B cell (primary cell): Measurements from ENCODE around the gene LENG9. TPM values are rescaled to one million over a fixed set of nuclear protein-coding genes. Genes with fewer than 3 reads are reported as not detected.

Experiments
- ATAC-seq: fragments of 200-7000 bp; cut with Tn5 transposase; one replicate; pipeline ENCODE4 v1.10.0; 2021; ENCODE audit warnings: low read depth, mild to moderate bottlenecking, moderate number of reproducible peaks, moderate library complexity
- CTCF ChIA-PET: fragments of 350-600 bp; sonication (Branson Sonifier 250); formaldehyde crosslinking; loops from one replicate; lab custom pipeline; 2021; ENCODE audit warnings: antibody characterized with exemption, inconsistent platforms; lab: Charles Lee
- POLR2A ChIA-PET: fragments of 350-600 bp; sonication (Branson Sonifier 250); formaldehyde crosslinking; loops from one replicate; lab custom pipeline; 2021; ENCODE audit warnings: antibody characterized with exemption; lab: Charles Lee
- DNase-seq: peaks from one replicate; pipeline ENCODE4 v3.0.0; 2013
- H2AFZ ChIP-seq: 2 replicates; pipeline ENCODE4 v1.6.1; 2012; ENCODE audit warnings: mild to moderate bottlenecking, low read depth, low read length; ENCODE audit not compliant: insufficient read depth, poor library complexity, severe bottlenecking
- H3K27ac ChIP-seq, 2 donors: 1 replicate in 1 of 2; 2 replicates in 1 of 2; pipeline ENCODE4 v1.5.1; 2012 to 2013; ENCODE audit warnings: low read length in 2 of 2, mild to moderate bottlenecking in 2 of 2, moderate library complexity in 1 of 2
- H3K27me3 ChIP-seq, 4 experiments: fragments of 200-600 bp in 1 of 4; sonication (generic) in 1 of 4; replicated peaks in 1 of 4; 1 replicate in 2 of 4; 2 replicates in 2 of 4; pipeline versions ENCODE4 v1.6.1 to v1.7.0; 2013 to 2016; ENCODE audit warnings: low read length in 3 of 4, mild to moderate bottlenecking in 2 of 4, mixed read lengths in 1 of 4, moderate library complexity in 1 of 4; ENCODE audit not compliant: insufficient read depth in 4 of 4, control insufficient read depth in 3 of 4; ENCODE audit errors: control extremely low read depth in 1 of 4
- H3K36me3 ChIP-seq, 2 experiments: replicated peaks in 1 of 2; 1 replicate in 1 of 2; 2 replicates in 1 of 2; pipeline versions ENCODE4 v1.6.1 to v1.7.1; 2013; ENCODE audit warnings: low read length in 1 of 2; ENCODE audit not compliant: insufficient read depth in 2 of 2, control insufficient read depth in 1 of 2; ENCODE audit errors: control extremely low read depth in 1 of 2, extremely low read depth in 1 of 2
- H3K4me1 ChIP-seq, 2 donors: fragments of 200-600 bp in 1 of 2; sonication (generic) in 1 of 2; 1 replicate in 1 of 2; 2 replicates in 1 of 2; pipeline versions ENCODE4 v1.5.1 to v1.6.1; 2013 to 2017; ENCODE audit warnings: low read length in 2 of 2; ENCODE audit not compliant: control insufficient read depth in 2 of 2, insufficient read depth in 2 of 2
- H3K4me2 ChIP-seq: replicated peaks from 2 replicates; pipeline ENCODE3; 2012; ENCODE audit warnings: mild to moderate bottlenecking, low read depth, low read length; ENCODE audit not compliant: poor library complexity, severe bottlenecking
- H3K4me3 ChIP-seq, 5 experiments: fragments of 200-600 bp in 1 of 5; sonication (generic) in 1 of 5; 1 replicate in 3 of 5; 2 replicates in 2 of 5; pipeline versions ENCODE4 v1.5.1 to v1.7.0; 2011 to 2016; ENCODE audit warnings: low read length in 4 of 5, mild to moderate bottlenecking in 4 of 5, low read depth in 2 of 5, control low read depth in 1 of 5, moderate library complexity in 1 of 5; ENCODE audit not compliant: insufficient read depth in 1 of 5; ENCODE audit errors: control extremely low read depth in 1 of 5, extremely low read depth in 1 of 5
- H3K79me2 ChIP-seq: fragments of 200-600 bp; sonication (generic); one replicate; pipeline ENCODE4 v1.6.0; 2016; ENCODE audit warnings: low read length; ENCODE audit not compliant: control insufficient read depth, insufficient read depth
- H3K9ac ChIP-seq: fragments of 200-600 bp; sonication (generic); 2 replicates; pipeline ENCODE4 v1.6.1; 2017; ENCODE audit warnings: mild to moderate bottlenecking, low read length, moderate library complexity
- H3K9me3 ChIP-seq, 3 donors: one replicate each; pipeline versions ENCODE4 v1.6.1 to v1.7.1; 2013; ENCODE audit warnings: low read length in 2 of 3; ENCODE audit not compliant: control insufficient read depth in 2 of 3, insufficient read depth in 1 of 3; ENCODE audit errors: control extremely low read depth in 1 of 3
- H4K20me1 ChIP-seq: 2 replicates; pipeline ENCODE4 v1.6.0; 2012; ENCODE audit warnings: mild to moderate bottlenecking, low read length; ENCODE audit not compliant: insufficient read depth, control insufficient read depth, poor library complexity, severe bottlenecking
- H3K27ac Mint-ChIP-seq: one replicate; pipeline ENCODE4 v1.8.0; 2021; ENCODE audit warnings: mixed read lengths
- H3K27me3 Mint-ChIP-seq: one replicate; pipeline ENCODE4 v1.8.0; 2021; ENCODE audit warnings: mixed read lengths
- H3K4me1 Mint-ChIP-seq: one replicate; pipeline ENCODE4 v1.8.0; 2021; ENCODE audit warnings: mixed read lengths
- H3K4me3 Mint-ChIP-seq: one replicate; pipeline ENCODE4 v1.8.0; 2021; ENCODE audit warnings: mixed read lengths
- H3K9me3 Mint-ChIP-seq: one replicate; pipeline ENCODE4 v1.8.0; 2022; ENCODE audit warnings: mixed read lengths; ENCODE audit not compliant: insufficient read depth
- EZH2 ChIP-seq: IDR thresholded peaks from 2 replicates; pipeline ENCODE4 v1.6.1; 2012; ENCODE audit warnings: borderline replicate concordance, low read depth, mild to moderate bottlenecking, moderate library complexity, low read length; ENCODE audit not compliant: insufficient read depth, poor library complexity, severe bottlenecking
- WGBS: methylation state at CpG from one replicate; pipeline ENCODE4 v1.1.5; 2013; ENCODE audit warnings: missing lambda C conversion rate; ENCODE audit not compliant: insufficient coverage; 5-methylcytosine and 5-hydroxymethylcytosine counted together
- intact Hi-C: fragments of 100-400 bp; cut with micrococcal nuclease; formaldehyde crosslinking; loops from one replicate; pipeline ENCODE4 v1.10.0; 2022
- polyA plus RNA-seq: library from polyadenylated mRNA; depleted of rRNA; stranded (reverse); fragments of >200 nt; gene quantifications from 2 replicates; pipeline ENCODE4 v1.2.3, GENCODE V29; 2012
- total RNA-seq, 2 donors: library from RNA; stranded (reverse); fragments of 120-200 nt in 1 of 2; gene quantifications; 1 replicate in 1 of 2; 2 replicates in 1 of 2; pipeline versions ENCODE4 v1.2.3 to v1.2.4, GENCODE V29; 2013 to 2022
- TF ChIP-seq, protein P1 (sequence below): fragments of 200-600 bp; IDR thresholded peaks from one replicate; pipeline ENCODE4 v1.8.0; 2022; ENCODE audit warnings: antibody characterized with exemption, mild to moderate bottlenecking

LENG9 gene
- total and polyA plus RNA-seq, 2 donors (not counting 1 experiment from before 2014, with no cell fraction given): 4.6 to 6.6 TPM

DNA sequence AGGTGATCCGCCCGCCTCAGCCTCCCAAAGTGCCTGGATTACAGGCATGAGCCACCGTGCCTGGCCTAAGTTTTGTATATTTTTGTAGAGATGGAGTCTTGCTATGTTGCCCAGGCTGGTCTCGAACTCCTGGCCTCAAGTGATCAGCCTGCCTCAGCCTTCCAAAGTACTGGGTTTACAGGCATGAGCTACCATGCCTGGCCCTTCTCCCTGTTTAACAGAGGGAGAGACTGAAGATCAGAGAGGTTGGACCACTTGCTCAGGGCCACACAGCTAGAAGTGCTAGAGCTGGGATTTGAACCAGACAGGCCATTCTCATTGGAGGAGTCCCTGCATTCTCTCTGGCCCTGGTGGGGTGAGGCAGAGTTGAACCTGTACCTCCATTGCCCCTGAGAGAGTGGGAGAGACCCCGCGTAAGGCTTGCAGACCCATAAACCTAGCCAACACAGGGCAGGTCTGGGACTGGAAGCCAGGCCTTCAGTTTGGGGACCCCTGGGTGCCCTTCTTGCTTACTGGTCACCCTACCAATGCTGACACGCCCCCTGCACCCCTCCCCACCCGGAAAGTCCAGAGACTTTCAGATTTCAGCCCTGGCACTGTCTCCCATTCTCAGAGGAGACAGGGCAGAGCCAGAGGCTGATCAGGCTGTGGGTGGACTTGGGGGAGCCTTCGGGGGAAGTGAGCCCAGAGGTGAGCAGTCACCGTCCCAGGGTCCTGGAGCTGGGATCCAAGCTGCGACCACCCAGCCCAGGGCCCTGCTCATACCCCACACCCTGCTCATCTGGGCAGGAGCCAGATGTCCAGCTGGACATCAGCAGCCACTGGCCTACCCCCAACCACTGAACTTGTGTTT is 35.0 kb downstream of the LENG9 start:
- no peak overlapping the region for H2AFZ ChIP-seq
- peaks cover 22% of the 10 kb centered on the region for H3K27me3 Mint-ChIP-seq
- H3K4me2 ChIP-seq: no peak overlapping the region
- H3K79me2 ChIP-seq: peaks cover 5% of the 10 kb centered on the region
- no peaks in the 10 kb centered on the region for H3K9me3 Mint-ChIP-seq
- H3K27me3 ChIP-seq: peaks cover 0 to 37% (median 10%) of the 10 kb centered on the region in 4 experiments
- whole genome bisulfite sequencing: 96% methylated on average over 9 of the region's 11 CpGs
- H3K9ac ChIP-seq: no peak overlapping the region
- H3K4me1 Mint-ChIP-seq: peaks cover 6% of the 10 kb centered on the region
- no peaks in the 10 kb centered on the region for H3K36me3 ChIP-seq
- POLR2A ChIA-PET: no interaction called here
- CTCF ChIA-PET: no interaction called here
- intact Hi-C loops: no loop called here
- H3K9me3 ChIP-seq: peaks cover 0 to 6% (median 0%) of the 10 kb centered on the region in 3 donors
- H3K27ac ChIP-seq: no peak overlapping the region
- H3K4me3 ChIP-seq: no peak overlapping the region
- DNase-seq (no peak), ATAC-seq (no peak)
- H4K20me1 ChIP-seq: no peaks in the 10 kb centered on the region
- no peak overlapping the region for H3K27ac Mint-ChIP-seq
- peaks cover 14 to 15% of the 10 kb centered on the region in 2 donors for H3K4me1 ChIP-seq
- TF ChIP-seq, protein P1, sequence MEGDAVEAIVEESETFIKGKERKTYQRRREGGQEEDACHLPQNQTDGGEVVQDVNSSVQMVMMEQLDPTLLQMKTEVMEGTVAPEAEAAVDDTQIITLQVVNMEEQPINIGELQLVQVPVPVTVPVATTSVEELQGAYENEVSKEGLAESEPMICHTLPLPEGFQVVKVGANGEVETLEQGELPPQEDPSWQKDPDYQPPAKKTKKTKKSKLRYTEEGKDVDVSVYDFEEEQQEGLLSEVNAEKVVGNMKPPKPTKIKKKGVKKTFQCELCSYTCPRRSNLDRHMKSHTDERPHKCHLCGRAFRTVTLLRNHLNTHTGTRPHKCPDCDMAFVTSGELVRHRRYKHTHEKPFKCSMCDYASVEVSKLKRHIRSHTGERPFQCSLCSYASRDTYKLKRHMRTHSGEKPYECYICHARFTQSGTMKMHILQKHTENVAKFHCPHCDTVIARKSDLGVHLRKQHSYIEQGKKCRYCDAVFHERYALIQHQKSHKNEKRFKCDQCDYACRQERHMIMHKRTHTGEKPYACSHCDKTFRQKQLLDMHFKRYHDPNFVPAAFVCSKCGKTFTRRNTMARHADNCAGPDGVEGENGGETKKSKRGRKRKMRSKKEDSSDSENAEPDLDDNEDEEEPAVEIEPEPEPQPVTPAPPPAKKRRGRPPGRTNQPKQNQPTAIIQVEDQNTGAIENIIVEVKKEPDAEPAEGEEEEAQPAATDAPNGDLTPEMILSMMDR: no peak
- no peak for TF ChIP-seq EZH2
- no peak overlapping the region for H3K4me3 Mint-ChIP-seq

DNA sequence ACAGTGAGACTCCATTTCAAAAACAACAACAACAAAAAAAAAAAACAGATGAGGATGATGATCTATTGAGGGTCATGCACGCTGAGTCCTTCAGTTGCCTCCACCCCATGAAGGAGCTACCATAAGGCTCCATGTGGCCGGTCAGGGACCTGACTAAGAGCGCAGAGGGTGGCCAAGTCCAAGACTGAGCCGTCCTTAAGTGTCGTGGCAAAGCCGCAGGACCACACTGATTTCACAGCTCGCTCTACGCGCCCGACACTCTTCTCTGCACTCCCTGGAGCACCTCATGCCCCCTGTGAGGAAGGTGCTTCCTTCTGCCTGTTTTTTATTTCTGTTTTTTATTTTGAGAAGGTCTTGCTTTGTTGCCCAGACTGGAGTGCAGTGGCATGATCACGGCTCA is 36.0 kb downstream of the LENG9 start:
- Histone ChIP-seq H3K9ac (no peak overlapping the region), H3K4me1 (peaks cover 14 to 15% of the 10 kb centered on the region in 2 donors), H3K4me2 (no peak overlapping the region), H3K27ac (no peak overlapping the region), H3K4me3 (no peak overlapping the region), H2AFZ (no peak overlapping the region), H3K27me3 (peaks cover 0 to 39% (median 10%) of the 10 kb centered on the region in 4 experiments), H3K9me3 (peaks cover 0 to 6% (median 0%) of the 10 kb centered on the region in 3 donors), H3K79me2 (peaks cover 5% of the 10 kb centered on the region), H3K36me3 (no peaks in the 10 kb centered on the region), H4K20me1 (no peaks in the 10 kb centered on the region)
- POLR2A ChIA-PET: interaction anchor here (0.6 kb wide), 1 partner anchor 275 kb away, joined by 4 read pairs; no protein-coding TSS in a partner anchor
- H3K4me3 Mint-ChIP-seq: no peak overlapping the region
- intact Hi-C loops: no loop called here
- CTCF ChIA-PET: no interaction called here
- peaks cover 29% of the 10 kb centered on the region for H3K27me3 Mint-ChIP-seq
- no peaks in the 10 kb centered on the region for H3K9me3 Mint-ChIP-seq
- no peak overlapping the region for H3K27ac Mint-ChIP-seq
- DNase-seq (no peak), ATAC-seq (no peak)
- peaks cover 6% of the 10 kb centered on the region for H3K4me1 Mint-ChIP-seq
- TF ChIP-seq, protein P1: no peak
- no peak for TF ChIP-seq EZH2
- 88% methylated on average over 10 of the region's 11 CpGs for WGBS
